NCI-H526 (cell line): Measurements from ENCODE around the gene NOP9.

ENCODE experiments used
- DNase-seq, 2 experiments: peaks; one replicate each; lab custom pipeline; 2025; lab: John Stamatoyannopoulos, UW

Gene NOP9

GRCh38 chr14:24309538-24310264, 10.1 kb downstream of the NOP9 start, which contains the start of gene LTB4R2:
Gene LTB4R2, plus strand, starts transcription at chr14:24310140. Its CDS starts 525 bp downstream, at chr14:24310665.
- no peak for DNase-seq

GRCh38 chr14:24310265-24310645, 10.6 kb downstream of the NOP9 start:
- DNase-seq: no peak

GRCh38 chr14:24310646-24311604, 11.3 kb downstream of the NOP9 start, which contains the start of gene LTB4R:
Gene LTB4R, plus strand, starts transcription at chr14:24311502. Its CDS starts 4,150 bp downstream, at chr14:24315652.
- DNase-seq: peak in 1 of 2 experiments; percentile 46

GRCh38 chr14:24311837-24312615, 12.4 kb downstream of the NOP9 start:
- no peak for DNase-seq

GRCh38 chr14:24312736-24313507, 13.3 kb downstream of the NOP9 start:
- DNase-seq: no peak

GRCh38 chr14:24313913-24314312, 14.3 kb downstream of the NOP9 start:
- no peak for DNase-seq

- DNase-seq: no peak
These were observed 14.9 kb downstream of the NOP9 start for GRCh38 chr14:24314377-24315193.

- DNase-seq: no peak
These were observed 15.7 kb downstream of the NOP9 start for GRCh38 chr14:24315243-24315806.

GRCh38 chr14:24315807-24316596, 16.4 kb downstream of the NOP9 start:
- peak in 1 of 2 experiments; percentile 28 for DNase-seq

- DNase-seq: no peak
These were observed 16.9 kb downstream of the NOP9 start for GRCh38 chr14:24316597-24316950.

- no peak for DNase-seq
These were observed 17.7 kb downstream of the NOP9 start for GRCh38 chr14:24317141-24317928.

GRCh38 chr14:24321212-24321975, 21.7 kb downstream of the NOP9 start:
- no peak for DNase-seq

GRCh38 chr14:24322672-24323071, 23.0 kb downstream of the NOP9 start:
- DNase-seq: no peak

GRCh38 chr14:24323341-24323740, 23.7 kb downstream of the NOP9 start:
- DNase-seq: no peak

- no peak for DNase-seq
These were observed 24.4 kb downstream of the NOP9 start for GRCh38 chr14:24324024-24324423.

GRCh38 chr14:24325041-24325530, 25.4 kb downstream of the NOP9 start:
- no peak for DNase-seq

- DNase-seq: no peak
These were observed 26.3 kb downstream of the NOP9 start for GRCh38 chr14:24325963-24326362.
